B cell (primary cell): ENCODE data around the gene C2CD4C.

Experiments
- EZH2 ChIP-seq: IDR thresholded peaks from 2 replicates; pipeline ENCODE4 v1.6.1; 2012; ENCODE audit warnings: borderline replicate concordance, low read depth, mild to moderate bottlenecking, moderate library complexity, low read length; ENCODE audit not compliant: insufficient read depth, poor library complexity, severe bottlenecking
- TF ChIP-seq, protein P1 (sequence below): fragments of 200-600 bp; IDR thresholded peaks from one replicate; pipeline ENCODE4 v1.8.0; 2022; ENCODE audit warnings: antibody characterized with exemption, mild to moderate bottlenecking

- TF ChIP-seq EZH2 = no peak
- TF ChIP-seq, protein P1, sequence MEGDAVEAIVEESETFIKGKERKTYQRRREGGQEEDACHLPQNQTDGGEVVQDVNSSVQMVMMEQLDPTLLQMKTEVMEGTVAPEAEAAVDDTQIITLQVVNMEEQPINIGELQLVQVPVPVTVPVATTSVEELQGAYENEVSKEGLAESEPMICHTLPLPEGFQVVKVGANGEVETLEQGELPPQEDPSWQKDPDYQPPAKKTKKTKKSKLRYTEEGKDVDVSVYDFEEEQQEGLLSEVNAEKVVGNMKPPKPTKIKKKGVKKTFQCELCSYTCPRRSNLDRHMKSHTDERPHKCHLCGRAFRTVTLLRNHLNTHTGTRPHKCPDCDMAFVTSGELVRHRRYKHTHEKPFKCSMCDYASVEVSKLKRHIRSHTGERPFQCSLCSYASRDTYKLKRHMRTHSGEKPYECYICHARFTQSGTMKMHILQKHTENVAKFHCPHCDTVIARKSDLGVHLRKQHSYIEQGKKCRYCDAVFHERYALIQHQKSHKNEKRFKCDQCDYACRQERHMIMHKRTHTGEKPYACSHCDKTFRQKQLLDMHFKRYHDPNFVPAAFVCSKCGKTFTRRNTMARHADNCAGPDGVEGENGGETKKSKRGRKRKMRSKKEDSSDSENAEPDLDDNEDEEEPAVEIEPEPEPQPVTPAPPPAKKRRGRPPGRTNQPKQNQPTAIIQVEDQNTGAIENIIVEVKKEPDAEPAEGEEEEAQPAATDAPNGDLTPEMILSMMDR = no peak
Measured at GRCh38 chr19:359653-359925, 49.4 kb downstream of the C2CD4C start.
